ENCODE measurements around the gene MGMT. TPM values are rescaled to one million over a fixed set of nuclear protein-coding genes. Genes with fewer than 3 reads are reported as not detected.

The MGMT gene
- total RNA-seq, 2 donors from 2014 or later, result 28.6 to 33.7 TPM

DNA sequence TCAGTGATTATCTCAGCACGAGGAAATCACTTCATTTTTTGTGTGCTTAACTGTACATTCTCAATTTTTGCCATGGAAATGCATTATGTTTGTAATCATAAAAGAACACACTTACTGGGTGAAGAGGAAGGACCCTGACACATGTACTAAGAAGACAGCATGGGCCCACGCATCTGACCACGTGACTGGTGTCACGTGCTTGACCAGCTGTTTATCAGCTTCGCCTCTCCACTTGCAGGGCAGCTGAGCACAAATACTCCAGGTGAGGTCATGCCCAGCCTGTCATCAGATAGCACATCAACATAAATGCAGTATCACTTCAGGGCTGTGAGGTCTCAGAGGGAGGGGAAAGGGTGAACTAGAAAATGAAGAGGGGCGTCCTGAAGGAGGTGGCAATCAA lies 317.2 kb downstream of the MGMT start:
- Histone ChIP-seq H3K27ac (ENCODE audit: low read depth, low read length) (no peak overlapping the region), H3K4me3 (ENCODE audit: low read length) (no peak overlapping the region), H3K27me3 (ENCODE audit: control insufficient read depth, insufficient read depth, low read length, poor library complexity, severe bottlenecking) (no peaks in the 10 kb centered on the region), H3K36me3 (ENCODE audit: control insufficient read depth, insufficient read depth, low read length) (no peaks in the 10 kb centered on the region), H3K4me1 (ENCODE audit: control insufficient read depth, insufficient read depth, low read length) (no peaks in the 10 kb centered on the region), H3K9ac (ENCODE audit: extremely low read depth, low read length, poor library complexity, severe bottlenecking) (no peak overlapping the region), H3K9me3 (ENCODE audit: control insufficient read depth, low read length) (no peaks in the 10 kb centered on the region)
- DNase-seq, result no peak
- TF ChIP-seq, protein P1, sequence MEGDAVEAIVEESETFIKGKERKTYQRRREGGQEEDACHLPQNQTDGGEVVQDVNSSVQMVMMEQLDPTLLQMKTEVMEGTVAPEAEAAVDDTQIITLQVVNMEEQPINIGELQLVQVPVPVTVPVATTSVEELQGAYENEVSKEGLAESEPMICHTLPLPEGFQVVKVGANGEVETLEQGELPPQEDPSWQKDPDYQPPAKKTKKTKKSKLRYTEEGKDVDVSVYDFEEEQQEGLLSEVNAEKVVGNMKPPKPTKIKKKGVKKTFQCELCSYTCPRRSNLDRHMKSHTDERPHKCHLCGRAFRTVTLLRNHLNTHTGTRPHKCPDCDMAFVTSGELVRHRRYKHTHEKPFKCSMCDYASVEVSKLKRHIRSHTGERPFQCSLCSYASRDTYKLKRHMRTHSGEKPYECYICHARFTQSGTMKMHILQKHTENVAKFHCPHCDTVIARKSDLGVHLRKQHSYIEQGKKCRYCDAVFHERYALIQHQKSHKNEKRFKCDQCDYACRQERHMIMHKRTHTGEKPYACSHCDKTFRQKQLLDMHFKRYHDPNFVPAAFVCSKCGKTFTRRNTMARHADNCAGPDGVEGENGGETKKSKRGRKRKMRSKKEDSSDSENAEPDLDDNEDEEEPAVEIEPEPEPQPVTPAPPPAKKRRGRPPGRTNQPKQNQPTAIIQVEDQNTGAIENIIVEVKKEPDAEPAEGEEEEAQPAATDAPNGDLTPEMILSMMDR (conservative IDR thresholded peaks at IDR 0.05), result no peak
- Mint-ChIP-seq H3K9me3 (no peaks in the 10 kb centered on the region), H3K4me1 (peaks cover 6% of the 10 kb centered on the region), H3K36me3 (ENCODE audit: low read depth) (peaks cover 3% of the 10 kb centered on the region), H3K27me3 (ENCODE audit: insufficient read depth) (peaks cover 2% of the 10 kb centered on the region), H3K27ac (no peak overlapping the region), H3K4me3 (no peak overlapping the region)
- WGBS, 2 experiments (ENCODE audit: insufficient coverage in 1 of 2, insufficient read length in 1 of 2), result 95 to 96% methylated on average over 4 to 6 of the region's 6 CpGs

DNA sequence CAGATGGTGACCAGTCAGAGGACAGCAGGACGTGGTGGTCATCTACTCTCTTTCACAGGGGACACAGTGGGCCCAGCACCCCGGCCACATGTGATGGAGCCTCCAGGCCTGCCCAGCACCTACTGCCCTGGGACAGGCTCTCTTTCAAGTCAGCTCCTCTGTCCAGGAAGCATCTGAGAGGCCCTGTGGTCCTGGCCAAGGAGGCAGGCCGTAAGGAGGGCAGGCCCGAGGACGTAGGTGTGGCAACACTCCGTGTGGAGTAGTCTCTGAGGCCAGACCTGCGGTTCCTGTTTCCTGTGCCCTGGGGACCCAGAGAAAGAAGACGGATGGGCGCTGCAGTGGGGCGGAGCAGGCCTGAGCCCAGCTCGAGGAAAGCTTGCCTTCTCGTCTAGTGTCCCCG lies 317.9 kb downstream of the MGMT start:
- no peak overlapping the region for H3K27ac ChIP-seq (ENCODE audit: low read depth, low read length)
- H3K9me3 ChIP-seq (ENCODE audit: control insufficient read depth, low read length), result no peaks in the 10 kb centered on the region
- Mint-ChIP-seq H3K4me1 (peaks cover 6% of the 10 kb centered on the region), H3K27me3 (ENCODE audit: insufficient read depth) (peaks cover 2% of the 10 kb centered on the region), H3K4me3 (no peak overlapping the region), H3K27ac (no peak overlapping the region), H3K9me3 (peaks cover 5% of the 10 kb centered on the region), H3K36me3 (ENCODE audit: low read depth) (peaks cover 9% of the 10 kb centered on the region)
- H3K36me3 ChIP-seq (ENCODE audit: control insufficient read depth, insufficient read depth, low read length), result no peaks in the 10 kb centered on the region
- H3K9ac ChIP-seq (ENCODE audit: extremely low read depth, low read length, poor library complexity, severe bottlenecking), result no peak overlapping the region
- no peak overlapping the region for H3K4me3 ChIP-seq (ENCODE audit: low read length)
- 84 to 86% methylated on average over 9 to 13 of the region's 13 CpGs for WGBS, 2 experiments (ENCODE audit: insufficient coverage in 1 of 2, insufficient read length in 1 of 2)
- peak; percentile 38 for DNase-seq
- TF ChIP-seq, protein P1 (conservative IDR thresholded peaks at IDR 0.05), result no peak
- no peaks in the 10 kb centered on the region for H3K4me1 ChIP-seq (ENCODE audit: control insufficient read depth, insufficient read depth, low read length)
- no peaks in the 10 kb centered on the region for H3K27me3 ChIP-seq (ENCODE audit: control insufficient read depth, insufficient read depth, low read length, poor library complexity, severe bottlenecking)

DNA sequence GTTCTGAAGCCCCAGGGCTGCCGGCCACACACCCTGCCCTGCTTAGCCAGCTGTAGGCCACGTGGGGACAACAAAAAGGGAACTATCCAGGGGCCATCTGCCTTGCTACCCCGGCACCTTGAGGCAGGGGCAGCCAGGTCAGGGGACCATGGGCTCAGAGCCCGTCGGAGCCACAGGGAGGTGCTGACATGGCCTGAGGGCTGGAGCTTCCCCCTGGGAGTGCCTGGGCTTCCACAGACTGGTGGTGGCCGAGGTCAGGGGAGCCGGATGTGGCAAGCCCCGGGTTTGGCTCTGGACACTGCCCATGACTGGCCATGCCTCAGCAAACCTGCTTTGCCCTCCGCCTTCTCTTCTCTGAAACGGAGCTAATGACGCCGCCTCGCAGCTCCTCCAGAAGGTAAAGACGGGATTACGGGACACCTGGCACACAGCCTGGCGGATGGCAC lies 318.5 kb downstream of the MGMT start:
- H3K27ac ChIP-seq (ENCODE audit: low read depth, low read length), result no peak overlapping the region
- DNase-seq, result peak; percentile 41
- Mint-ChIP-seq H3K4me3 (no peak overlapping the region), H3K9me3 (peaks cover 9% of the 10 kb centered on the region), H3K27me3 (ENCODE audit: insufficient read depth) (peaks cover under 1% of the 10 kb centered on the region), H3K36me3 (ENCODE audit: low read depth) (peaks cover 9% of the 10 kb centered on the region), H3K4me1 (peaks cover 6% of the 10 kb centered on the region), H3K27ac (no peak overlapping the region)
- no peak overlapping the region for H3K4me3 ChIP-seq (ENCODE audit: low read length)
- no peaks in the 10 kb centered on the region for H3K27me3 ChIP-seq (ENCODE audit: control insufficient read depth, insufficient read depth, low read length, poor library complexity, severe bottlenecking)
- H3K9ac ChIP-seq (ENCODE audit: extremely low read depth, low read length, poor library complexity, severe bottlenecking), result no peak overlapping the region
- no peaks in the 10 kb centered on the region for H3K36me3 ChIP-seq (ENCODE audit: control insufficient read depth, insufficient read depth, low read length)
- H3K9me3 ChIP-seq (ENCODE audit: control insufficient read depth, low read length), result no peaks in the 10 kb centered on the region
- WGBS, 2 experiments (ENCODE audit: insufficient coverage in 1 of 2, insufficient read length in 1 of 2), result 82 to 88% methylated on average over 15 to 16 of the region's 16 CpGs
- H3K4me1 ChIP-seq (ENCODE audit: control insufficient read depth, insufficient read depth, low read length), result no peaks in the 10 kb centered on the region
- TF ChIP-seq, protein P1 (conservative IDR thresholded peaks at IDR 0.05), result no peak

All from endodermal cell (in vitro differentiated cells).